Activated naive CD4-positive, alpha-beta T cell treated with anti-CD3 and anti-CD28 coated beads, Interleukin-2, amount 50 U/mL, for 72 hours (primary cell): ENCODE measurements around the gene ART1. TPM values are rescaled to one million over a fixed set of nuclear protein-coding genes. Genes with fewer than 3 reads are reported as not detected.

Source experiments
- total RNA-seq, 2 donors: library from RNA; stranded (reverse); gene quantifications; one replicate each; pipeline ENCODE4 v1.2.3, GENCODE V29; 2022

ART1 gene
- total RNA-seq, 2 donors from 2014 or later = not detected

Other genes with a start within 250 kb of the ART1 start
- gene ART5, start 3.1 kb upstream of the ART1 start, total RNA-seq = not detected
- 1 to 10 TPM in 1 of 2 donors, under 1 TPM in 1; 0.57 to 3.8 TPM for gene CHRNA10, start 26.3 kb downstream of the ART1 start, total RNA-seq
- gene NUP98, start 152.4 kb downstream of the ART1 start, total RNA-seq = 100 to 1,000 TPM in 1 of 2 donors, 10 to 100 TPM in 1; 98.0 to 131 TPM
- gene PGAP2, start 163.4 kb downstream of the ART1 start, total RNA-seq = 10 to 100 TPM; 27.1 to 33.5 TPM
- 100 to 1,000 TPM; 109 to 154 TPM for gene RHOG, start 195.8 kb downstream of the ART1 start, total RNA-seq
- gene STIM1, start 210.5 kb downstream of the ART1 start, total RNA-seq = 10 to 100 TPM; 75.8 to 88.8 TPM